Right renal pelvis (tissue), 4 donors: ENCODE results near the gene KLHL17. TPM values are rescaled to one million over a fixed set of nuclear protein-coding genes. Genes with fewer than 3 reads are reported as not detected.
"Not testable (repeated sequence)": the region's sequence is repeated elsewhere in the genome, so short reads cannot be mapped to it uniquely, and the experiment has no call there.

Experiments
- DNase-seq, 4 donors: peaks; one replicate each; pipeline ENCODE4 v3.0.0-alpha.2; 2013; ENCODE audit warnings: low read depth in 4 of 4, low spot score in 3 of 4, missing footprints in 1 of 4
- polyA plus RNA-seq, 4 donors: library from polyadenylated mRNA; unstranded; fragments of 120-200 nt; gene quantifications; one replicate each; pipeline ENCODE4 v1.2.1, GENCODE V29; 2013; ENCODE audit not compliant: insufficient read length in 4 of 4

The KLHL17 gene
- polyA plus RNA-seq, 4 donors = 9.3 to 15.2 (median 11.3) TPM

- no peak for DNase-seq
These were observed 36.7 kb downstream of the KLHL17 start for GRCh38 chr1:996851-997712.

GRCh38 chr1:997713-997992 lies 37.3 kb downstream of the KLHL17 start:
- DNase-seq = no peak

- DNase-seq = no peak
These were observed 37.8 kb downstream of the KLHL17 start for GRCh38 chr1:997993-998744.

- DNase-seq = no peak
These were observed 38.3 kb downstream of the KLHL17 start for GRCh38 chr1:998745-998994.

- DNase-seq = no peak
These were observed 38.8 kb downstream of the KLHL17 start for GRCh38 chr1:998995-999724.

- peak in 2 of 4 donors; percentile 83 to 85 for DNase-seq
These were observed 39.5 kb downstream of the KLHL17 start, which contains the start of gene HES4 for GRCh38 chr1:999725-1000356. HES4 (minus strand) TSS chr1:1000097; CDS start chr1:999973, 124 bp downstream.

- peak in 1 of 4 donors; percentile 81 for DNase-seq
These were observed 40.1 kb downstream of the KLHL17 start for GRCh38 chr1:1000357-1001056.

- DNase-seq = no peak
These were observed 40.8 kb downstream of the KLHL17 start for GRCh38 chr1:1001057-1001783.

- no peak for DNase-seq
These were observed 43.4 kb downstream of the KLHL17 start for GRCh38 chr1:1003618-1004419.

- no peak for DNase-seq
These were observed 44.0 kb downstream of the KLHL17 start for GRCh38 chr1:1004420-1004779.

GRCh38 chr1:1004780-1005697 lies 44.7 kb downstream of the KLHL17 start:
- no peak for DNase-seq

GRCh38 chr1:1005774-1006304 lies 45.5 kb downstream of the KLHL17 start:
- no peak for DNase-seq

- DNase-seq = no peak
These were observed 46.1 kb downstream of the KLHL17 start for GRCh38 chr1:1006305-1007159.

GRCh38 chr1:1010131-1010530 lies 49.7 kb downstream of the KLHL17 start:
- not testable (repeated sequence) for DNase-seq

GRCh38 chr1:1011396-1011949 lies 51.1 kb downstream of the KLHL17 start:
- no peak for DNase-seq

- not testable (repeated sequence) for DNase-seq
These were observed 52.3 kb downstream of the KLHL17 start for GRCh38 chr1:1012736-1013104.
